LHCN-M2 (cell line): ENCODE data around the gene ELMO2. TPM values are rescaled to one million over a fixed set of nuclear protein-coding genes. Genes with fewer than 3 reads are reported as not detected.

Source experiments
- DNase-seq: peaks from one replicate; pipeline ENCODE4 v3.0.0-alpha.2; 2012; ENCODE audit warnings: low read depth
- total RNA-seq: library from RNA; depleted of rRNA; stranded (reverse); fragments of >200 nt; gene quantifications from 2 replicates; pipeline ENCODE4 v1.2.3, GENCODE V29; 2014

Gene ELMO2
- total RNA-seq, 1 experiment from 2014 or later: 33.8 TPM

DNA sequence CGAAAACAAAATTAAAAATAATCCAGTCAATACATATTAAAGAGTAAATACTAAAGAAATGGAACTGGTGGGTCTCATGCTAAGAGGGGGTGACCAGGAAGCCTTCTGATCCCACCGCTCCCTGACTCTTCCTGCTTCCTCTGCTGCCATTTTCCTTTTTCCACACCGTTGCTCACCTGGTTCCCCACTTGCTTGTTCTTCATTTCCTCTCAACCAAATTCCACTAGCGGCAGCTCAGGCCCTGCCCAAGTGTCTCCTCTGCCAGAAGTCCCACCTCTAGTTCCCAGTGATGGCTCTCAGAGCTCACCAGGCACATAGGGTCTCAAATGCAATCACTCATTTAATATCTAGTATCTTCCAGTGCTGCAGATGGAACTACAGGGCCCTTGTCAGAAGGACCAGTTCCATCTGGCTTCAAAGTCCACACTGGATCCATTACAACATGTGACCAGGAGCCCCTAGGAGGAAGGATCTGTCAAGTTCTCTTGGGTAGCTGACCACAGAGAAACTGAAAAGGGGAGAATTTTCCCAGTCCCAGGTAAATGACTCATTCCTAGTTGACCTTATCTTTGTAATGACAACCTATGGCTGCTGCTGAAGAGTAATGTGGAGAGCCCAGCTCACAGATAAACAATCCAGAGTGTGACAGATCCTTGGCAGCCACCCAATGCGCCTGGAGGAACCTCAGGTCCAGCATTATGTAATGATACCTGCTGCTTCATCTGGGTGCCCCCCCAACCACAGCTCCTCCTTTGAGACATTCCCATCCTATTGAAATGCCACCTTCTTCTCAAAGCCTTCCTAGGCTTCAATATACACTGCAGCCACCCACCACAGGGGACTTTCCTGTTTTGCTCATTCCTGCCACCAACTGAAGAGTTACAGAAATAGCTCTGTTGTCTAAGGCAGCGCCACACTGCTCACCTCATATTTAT, 38.2 kb downstream of the ELMO2 start:
- DNase-seq: no peak

DNA sequence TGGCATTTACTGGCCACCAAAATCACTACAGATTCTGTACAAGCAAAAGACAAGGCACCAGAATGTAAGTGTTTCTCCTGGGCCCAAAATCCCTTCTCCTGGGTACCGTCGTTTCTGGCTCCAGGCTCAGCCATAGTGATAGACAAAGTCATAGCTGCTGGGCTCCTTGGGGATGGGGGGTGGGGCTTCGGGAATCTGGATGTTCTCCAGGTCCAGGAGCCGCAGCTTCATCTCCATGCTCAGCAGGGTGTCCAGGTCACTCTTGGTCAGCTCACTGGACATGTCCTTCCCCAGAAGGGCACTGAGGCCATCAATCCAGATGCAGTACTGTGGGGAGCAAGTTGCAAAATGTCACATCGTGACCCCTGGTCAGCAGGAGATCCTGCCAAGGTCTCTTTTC, 39.2 kb downstream of the ELMO2 start:
- no peak for DNase-seq

DNA sequence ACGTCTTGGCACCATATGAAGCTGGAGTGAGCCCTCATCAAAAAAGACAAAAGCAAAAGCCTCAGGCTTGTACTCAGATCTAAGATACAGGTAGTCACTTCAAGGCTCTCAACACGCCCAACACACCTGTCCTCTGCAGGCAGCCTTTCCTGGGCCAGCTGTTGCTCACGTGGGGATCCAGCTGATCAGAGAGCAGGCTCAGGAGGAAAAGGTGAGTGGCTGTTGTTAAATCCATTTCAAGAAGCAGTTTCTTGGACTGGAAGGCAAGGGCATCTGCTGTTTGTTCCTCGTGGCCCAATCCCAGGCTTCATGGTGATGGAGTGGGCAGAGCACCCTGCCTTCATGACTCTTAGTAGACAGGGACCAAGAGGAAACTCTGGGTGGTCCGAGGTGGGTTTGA, 39.6 kb downstream of the ELMO2 start:
- no peak for DNase-seq

DNA sequence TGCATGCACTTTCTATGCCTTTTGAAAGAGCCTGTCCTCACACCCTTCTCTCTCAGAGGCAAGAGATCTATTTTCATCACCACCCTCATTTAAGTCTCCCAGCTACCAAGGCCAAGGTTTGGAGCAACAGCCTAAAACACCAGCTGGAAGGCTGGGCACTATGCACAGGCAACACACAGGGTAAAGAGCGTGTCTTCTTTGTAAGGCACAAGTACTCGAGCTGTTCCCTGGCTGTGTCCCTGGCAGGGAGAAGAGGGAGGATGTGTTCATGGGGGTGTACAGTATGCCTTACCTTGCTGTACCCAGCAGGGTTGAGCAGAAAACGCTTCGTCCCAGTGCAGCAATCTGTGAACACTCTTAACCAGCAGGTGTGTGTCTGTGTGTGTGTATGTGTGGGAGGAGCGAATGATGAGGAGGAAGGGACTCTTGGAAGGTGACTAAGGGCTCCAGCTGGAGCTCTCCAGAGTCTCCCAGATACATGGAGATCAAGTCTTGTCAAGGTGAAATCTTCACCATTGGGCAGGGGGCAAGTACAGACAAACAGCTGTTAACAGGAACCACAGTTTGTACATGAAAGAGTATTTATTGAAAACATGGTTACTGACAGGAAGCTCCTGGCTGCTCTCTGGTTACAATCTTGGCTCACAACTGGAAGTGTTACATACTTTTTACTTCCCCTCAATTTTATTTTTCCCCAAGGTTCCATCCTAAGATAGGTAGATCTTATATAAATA, 40.8 kb downstream of the ELMO2 start:
- DNase-seq: no peak

DNA sequence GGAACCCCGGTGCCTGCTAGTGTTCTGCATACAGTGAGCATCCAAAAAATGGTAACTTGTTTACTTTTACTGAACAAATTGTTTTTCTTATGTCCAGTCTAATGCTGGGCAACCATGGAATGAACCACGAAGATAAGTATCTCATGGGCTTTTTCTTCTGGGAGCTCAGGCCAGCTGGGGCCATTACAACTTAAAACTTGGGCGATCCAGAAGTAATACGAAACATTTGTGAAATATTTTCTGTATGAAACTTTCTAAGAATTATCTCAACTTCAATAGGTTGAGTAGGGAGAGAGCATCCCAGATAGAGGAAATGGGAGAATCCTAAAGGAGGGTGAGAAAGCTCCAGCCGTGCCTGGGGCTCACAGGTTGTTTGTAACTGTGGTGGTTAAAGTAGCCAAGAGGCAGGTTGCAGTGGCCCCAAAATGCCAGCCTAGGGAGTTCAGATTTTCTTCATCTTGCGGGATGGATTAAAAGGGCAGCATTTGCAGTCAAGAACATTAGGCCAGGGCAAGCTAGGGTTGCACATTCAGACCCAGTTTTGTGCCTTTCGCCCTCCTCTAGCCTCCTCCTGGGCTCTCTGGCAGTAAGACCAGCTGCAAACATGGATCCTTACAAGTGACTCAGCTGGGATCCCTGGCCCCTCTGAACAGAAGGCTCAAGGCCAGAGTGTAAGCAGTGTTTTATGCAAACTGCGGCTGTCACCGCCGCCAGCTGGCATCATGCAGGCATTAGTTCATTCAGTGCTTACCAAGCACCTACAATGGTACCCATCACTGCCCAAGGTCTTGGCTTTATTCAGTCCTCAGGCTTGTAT, 41.5 kb downstream of the ELMO2 start:
- DNase-seq: peak; percentile 17

DNA sequence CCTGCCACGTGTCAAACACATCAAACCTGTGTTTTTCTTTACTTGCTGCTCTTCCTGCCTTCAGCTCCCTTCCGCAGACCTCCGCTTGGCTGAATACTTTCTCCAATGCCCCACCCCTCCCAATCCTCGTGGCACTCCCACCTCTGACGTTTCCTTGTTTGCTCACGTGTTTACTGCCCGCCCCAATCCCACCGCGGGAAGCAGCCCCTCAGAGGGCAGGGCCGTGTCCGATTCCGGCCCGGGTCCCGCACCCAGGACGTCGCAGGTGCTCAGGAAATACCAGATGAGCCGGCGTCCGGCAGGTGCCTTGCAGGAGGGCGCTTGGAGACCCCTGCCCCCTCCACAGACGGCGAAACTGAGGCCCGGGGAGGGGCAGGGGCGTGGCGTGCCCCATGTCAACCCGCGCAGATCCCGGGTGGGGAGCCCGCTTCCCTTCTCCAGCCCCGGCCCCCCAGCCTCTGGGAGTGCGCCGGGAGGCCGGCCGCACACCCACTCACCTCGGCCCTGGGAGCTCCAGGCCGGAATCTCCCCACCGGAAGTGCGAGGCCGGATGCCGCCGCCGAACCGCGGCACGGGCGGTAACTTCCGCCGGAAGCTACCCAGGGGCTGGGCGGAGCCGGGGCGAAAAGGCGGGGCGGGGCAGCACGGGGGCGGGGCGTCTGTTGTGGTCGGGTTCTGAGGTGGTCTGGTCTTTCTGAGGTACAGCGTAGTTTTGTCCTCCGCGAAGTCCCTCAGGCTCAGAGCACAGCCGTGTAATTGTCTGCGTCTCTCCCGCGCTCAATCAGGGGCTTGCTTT, 42.3 kb downstream of the ELMO2 start:
- DNase-seq: peak; percentile 71

DNA sequence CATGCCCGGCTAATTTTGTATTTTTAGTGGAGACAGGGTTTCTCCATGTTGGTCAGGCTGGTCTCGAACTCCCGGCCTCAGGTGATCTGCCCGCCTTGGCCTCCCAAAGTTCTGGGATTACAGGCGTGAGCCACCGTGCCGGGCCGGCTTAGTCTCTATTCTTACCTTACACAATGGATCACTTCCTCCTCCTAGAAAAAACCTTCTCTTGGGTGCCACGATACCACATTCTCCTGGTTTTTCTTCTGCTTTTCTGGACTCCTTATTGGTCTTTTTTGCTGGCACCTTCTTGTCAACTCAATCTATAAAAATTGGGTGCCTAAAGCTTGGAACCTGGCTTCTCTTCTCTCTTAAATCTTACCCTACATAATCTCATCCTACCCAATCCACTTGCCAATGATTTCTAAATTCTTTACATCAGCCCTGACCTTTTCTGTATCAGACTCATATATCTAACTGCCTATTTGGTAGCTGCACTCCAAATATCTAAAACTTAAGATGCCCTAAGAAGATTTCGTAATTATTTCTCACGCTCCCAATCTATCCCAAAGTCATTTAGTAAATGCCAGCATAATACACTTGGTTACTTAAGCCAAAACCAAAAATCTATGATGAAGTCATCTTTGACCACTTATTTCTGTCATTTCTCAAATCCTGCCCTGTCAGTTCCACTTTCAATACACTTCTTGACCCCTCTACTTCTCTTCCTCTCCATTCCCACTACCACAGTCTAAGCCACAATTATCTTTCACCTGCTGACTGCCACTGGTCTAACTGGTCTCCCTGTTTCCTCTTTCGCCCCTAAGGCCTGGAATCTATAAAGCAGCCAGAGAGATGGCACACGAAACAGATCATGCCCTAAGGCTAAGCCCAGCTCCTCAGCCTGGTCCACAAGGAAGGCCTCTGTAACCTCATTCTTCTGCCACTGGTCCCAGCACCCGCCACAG, 43.2 kb downstream of the ELMO2 start:
- DNase-seq: no peak

DNA sequence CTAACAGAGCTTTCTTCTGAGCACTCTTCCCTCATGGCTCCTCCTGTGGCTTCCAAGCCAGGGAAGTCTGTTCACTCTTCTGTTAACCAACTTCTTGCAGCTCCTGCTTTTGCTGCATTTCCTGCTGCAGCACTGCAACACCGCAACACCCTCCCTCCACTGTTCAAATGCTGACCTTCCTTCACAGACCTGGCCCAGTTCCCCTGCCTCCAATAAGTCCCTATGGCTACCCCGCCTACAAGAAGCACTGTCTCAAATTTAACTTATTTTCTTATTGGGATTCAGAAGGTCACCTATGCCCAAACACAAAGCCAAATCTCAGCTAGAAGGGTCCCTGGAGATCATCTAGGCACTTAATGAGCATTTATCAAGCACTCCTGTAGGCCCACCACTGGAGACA, 44.6 kb downstream of the ELMO2 start:
- no peak for DNase-seq

DNA sequence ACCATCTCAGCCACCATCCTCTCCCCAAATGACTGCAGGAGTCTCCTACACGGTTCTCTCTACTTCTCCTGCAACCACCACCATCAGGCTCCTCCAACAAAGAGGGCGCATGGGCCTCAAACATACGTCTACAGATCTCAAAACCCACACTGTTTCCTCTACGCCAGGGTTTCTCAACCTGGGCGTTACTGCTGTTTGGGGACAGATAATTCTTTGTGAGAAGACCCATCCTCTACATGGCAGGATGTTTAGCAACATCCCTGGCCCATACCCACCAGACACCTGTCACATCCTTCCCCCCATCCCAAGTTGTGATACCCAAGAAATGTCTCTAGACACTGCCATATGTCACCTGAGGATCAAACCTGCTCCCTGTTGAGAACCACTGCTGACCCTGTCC, 45.0 kb downstream of the ELMO2 start:
- DNase-seq: no peak

DNA sequence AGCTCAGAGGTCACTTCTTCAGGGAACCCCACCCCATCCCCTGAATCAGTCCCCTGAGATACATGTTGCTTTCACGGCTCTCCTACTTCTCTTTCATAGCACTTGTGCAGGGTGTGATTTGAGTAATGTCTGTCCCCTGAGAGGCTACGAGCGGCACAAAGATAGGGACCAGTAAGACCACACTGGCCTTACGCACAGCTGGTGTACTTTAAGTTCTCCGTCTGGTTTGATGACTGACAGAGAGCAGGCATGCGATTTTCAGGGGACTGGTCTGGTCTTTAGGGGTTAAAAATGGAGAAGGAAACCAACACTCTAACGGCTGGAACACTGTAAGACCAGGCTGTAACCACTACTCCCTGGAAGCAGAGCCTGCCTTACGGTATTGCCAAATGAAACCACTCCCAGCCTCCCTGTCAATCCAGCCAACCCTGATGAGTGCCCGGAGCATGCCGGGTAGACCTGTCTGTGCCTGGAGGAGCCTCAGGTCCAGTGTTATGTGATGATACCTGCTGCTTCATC, 47.1 kb downstream of the ELMO2 start:
- no peak for DNase-seq

DNA sequence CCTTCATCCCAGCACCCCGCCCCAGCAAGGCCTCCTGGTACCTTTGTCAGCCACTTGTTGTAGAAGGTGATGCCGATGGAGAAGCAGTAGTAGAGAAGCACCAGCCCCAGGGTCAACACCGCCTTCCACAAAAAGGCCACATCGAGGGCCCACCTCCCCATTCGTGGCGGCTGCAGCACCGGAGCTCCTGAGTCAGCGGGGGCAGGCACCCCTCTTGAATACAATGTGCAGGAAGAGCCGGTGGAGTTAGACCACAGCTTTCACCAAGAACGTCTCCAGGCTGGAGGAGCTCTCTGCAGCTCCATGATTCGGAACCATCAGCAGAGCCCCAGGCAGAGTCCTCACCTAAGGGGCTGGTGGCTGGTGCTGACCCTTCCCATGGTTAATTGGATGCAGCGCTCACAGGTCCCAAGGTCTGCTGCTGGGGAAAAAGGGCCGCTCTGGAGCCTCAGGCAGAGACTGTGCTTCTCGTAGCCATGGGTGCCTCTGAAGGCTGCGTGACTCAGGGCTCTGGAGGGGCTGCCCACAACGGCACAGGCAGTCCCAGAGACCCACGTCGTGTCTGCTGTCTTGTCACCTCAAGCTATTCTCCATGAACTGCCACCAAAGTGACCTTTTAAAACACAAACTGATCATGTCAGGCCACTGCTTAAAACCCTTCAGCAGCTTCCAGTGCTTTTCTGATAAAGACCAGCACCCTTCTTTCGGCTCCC, 47.9 kb downstream of the ELMO2 start:
- DNase-seq: no peak

DNA sequence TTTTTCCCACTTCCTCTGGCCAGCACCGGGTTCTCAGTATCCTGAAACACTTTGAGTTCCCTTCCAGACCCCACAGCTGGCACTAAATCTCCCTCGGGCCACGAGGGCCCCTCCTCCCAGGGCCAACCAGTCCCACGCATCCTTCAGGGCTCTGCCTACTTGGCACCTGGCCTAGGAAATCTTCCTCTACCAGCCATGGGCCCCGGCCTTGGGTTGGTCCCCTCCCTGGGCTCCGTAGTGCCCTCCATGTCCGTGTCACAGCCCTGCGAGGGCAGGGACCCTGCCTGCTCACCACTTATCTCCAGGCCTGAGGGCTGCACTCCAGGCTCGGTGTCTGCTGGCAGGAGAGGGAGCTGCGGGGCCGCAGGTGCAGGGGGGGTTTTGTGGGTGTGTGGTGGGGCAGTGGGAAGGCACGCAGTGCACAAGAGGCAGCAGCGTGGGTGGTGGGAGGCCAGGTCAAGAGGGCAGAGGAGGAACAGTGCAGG, 49.3 kb downstream of the ELMO2 start:
- no peak for DNase-seq

DNA sequence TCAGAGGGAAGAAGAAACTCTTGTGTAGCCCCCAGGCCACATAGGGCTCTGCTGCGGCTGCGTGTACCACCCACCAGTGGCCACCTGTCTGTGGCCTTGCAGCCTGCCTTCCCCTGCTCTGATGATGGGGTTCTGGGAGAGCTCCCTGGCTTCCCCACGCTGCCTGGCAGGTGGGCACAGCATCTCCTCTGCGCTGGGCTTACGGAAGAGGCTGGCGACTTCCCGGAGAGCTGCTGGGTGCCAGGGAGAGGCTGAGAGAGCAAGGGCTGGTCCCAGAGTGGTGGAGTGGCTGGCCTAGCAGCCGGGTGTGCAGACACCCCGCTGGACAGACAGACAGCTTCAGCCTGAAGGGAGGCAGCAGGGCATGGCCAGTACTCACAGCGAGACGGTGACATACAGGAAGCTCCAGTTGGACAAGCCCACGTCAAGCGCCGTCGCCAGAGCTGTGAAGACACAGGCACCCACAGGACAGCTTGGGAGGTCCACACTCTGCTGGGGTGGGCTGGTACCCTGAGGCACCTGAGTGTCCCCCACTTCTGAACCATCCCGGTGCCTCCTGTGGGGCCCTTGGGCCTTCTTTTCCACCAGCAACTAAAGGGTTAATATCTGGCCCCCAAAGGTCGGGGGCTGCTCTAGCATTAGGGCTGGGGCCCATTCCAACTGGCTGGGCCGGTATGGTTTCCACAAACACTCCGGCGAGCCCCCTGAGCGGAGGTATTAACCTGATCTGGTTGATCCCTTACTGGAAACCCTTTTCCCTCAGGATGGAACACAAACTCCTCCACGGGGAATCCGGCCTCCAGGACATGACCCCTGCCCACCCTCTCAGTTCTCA, 50.0 kb downstream of the ELMO2 start:
- DNase-seq: no peak

DNA sequence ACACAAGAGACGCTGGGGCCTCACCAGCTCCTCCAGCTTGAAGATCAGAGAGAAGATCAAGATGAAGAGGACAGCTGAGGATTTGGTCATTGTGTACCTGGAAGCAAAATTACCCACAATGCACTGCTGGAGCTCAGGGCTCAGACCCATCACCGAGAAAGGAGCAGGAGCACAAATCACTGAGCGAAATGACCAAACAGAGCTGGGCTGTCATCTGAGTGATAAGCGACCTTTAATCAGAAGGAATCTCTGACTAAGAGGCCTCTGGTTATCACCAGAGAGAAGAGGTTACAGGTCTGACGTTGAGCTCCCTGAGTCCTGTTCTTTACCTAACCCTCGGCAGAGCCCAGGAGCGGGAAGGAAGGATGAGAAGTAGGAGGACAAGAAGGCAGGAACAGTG, 50.6 kb downstream of the ELMO2 start:
- DNase-seq: no peak

DNA sequence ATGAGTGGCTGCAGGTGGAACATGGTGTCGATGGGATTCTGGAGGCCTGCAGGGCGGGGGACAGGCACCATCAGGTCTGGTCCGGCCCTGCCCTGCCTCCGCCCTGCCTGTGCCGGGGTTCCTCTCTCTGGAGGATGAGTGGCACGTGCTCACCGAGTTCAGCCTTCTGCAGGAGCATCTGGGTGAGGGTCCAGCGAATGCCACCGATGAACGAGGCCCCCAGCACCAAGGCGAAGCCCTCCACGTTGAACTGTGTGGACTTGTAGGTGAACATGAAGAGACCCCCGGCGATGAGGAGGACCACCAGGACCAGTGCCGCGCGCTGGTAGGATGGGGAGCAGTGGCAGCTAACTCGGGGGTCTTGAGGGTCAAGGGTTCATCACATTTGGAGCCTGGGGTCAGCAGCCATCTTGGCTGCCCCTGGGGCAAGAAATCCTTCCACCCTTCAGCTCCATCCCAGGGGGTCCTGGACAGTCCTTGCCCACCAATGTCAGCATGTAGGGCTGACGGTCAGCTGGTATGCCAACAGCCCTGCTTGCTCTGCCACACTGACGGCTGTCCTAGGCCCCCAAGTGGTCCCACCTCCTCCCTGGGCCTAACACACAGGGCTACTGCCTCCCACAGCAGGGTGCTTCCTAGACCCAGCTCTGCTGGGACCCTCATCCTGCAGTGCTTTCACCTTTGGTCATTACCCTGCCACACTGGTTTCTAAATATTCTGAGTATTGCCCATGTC, 51.3 kb downstream of the ELMO2 start:
- DNase-seq: no peak

DNA sequence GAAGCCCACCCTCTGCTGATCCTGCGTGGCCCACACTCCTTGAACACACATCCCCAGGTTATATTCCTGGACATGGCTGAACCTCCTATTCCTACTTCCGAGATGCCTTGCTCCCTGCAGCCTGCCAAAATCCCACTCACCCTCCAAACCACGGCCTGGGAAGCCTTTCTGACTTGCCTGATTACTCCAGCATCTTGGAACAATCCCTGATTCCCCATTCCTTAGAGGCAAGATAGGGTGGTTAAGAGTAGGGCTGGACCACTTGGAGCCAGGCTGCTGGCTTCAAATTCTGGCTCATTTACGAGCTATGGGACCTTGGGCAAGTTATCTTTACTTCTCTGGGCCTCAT, 52.2 kb downstream of the ELMO2 start:
- no peak for DNase-seq

DNA sequence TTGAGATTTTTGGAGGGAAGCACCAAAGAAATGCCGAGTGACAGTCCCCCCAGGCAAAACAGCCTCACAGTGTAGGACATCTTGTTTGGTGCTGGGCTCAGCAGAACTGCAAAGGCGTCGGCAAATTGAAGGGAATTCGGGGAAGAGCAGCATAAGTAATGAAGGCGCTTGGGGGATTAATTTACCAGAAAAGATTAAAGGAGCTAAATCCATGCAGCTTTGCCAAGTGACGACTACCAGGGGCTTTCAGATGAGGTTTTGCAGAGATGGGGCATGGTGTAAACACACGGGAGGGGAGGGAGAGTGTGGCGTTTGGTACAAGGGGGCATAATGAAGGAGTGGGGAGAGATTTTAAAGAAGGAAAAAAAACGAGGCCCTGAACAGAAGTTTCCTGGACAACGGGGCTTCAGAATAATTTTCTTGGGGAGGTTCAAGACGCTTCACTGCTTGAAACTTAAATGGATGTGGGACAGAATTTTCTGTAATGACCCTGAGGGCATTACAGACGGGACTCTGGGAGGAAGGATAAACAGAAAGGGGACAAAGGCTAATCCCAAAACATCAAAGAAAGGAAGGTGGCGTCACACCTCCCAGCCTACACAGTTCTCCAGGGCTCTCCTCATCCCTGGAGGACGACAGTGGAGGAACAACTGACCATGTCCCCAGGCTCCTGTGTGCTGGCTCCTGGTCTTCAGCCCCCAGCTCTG, 52.8 kb downstream of the ELMO2 start:
- no peak for DNase-seq
